ENCODE measurements around the gene RASD1.

- TF ChIP-seq CTCF (IDR thresholded peaks at IDR 0.05; ENCODE audit: low read depth, low read length, poor library complexity, severe bottlenecking) (no peak), EZH2phosphoT487 (IDR thresholded peaks at IDR 0.05; ENCODE audit: borderline replicate concordance, low read length) (no peak)
These were observed 14.3 kb downstream of the RASD1 start for GRCh38 chr17:17481860-17482259.
